GM19324 (cell line): Measurements from ENCODE around the gene UGGT1.

Experiments
- ATAC-seq: cut with Tn5 transposase; IDR thresholded peaks from one replicate; pipeline ENCODE4 v1.9.1; 2021; ENCODE audit warnings: mild to moderate bottlenecking, moderate library complexity; ENCODE audit not compliant: unreplicated experiment, low FRiP score

UGGT1 gene

DNA sequence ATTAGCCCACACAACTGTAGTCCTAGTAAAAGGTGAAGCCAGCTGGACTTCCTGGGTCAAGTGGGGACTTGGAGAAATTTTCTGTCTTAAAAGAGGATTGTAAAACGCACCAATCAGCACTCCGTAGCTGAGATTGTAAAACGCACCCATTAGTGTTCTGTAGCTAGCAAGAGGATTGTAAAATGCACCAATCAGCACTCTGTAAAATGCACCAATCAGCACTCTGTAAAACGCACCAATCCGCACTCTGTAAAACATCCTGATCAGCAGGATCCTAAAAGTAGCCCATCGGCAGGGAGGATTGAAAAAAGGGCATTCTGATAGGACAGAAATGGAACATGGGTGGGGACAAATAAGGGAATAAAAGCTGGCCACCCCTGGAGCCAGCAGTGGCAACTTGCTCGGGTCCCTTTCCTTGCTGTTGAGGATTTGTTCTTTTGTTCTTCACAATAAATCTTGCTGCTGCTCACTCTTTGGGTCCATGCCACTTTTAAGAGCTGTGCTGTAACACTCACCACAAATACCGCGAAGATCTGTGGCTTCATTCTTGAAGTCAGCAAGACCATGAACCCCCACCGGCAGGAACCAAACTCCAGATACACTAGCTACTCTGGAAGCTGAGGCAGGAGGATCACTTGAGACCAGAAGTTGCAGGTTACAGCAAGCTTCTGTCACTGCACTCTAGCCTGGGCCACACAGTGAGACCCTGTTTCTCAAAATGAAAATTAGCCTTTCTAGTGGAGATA lies 125.1 kb downstream of the UGGT1 start:
- ATAC-seq: no peak

GRCh38 chr2:128217671-128218070 lies 126.7 kb downstream of the UGGT1 start:
- ATAC-seq: no peak

- no peak for ATAC-seq
Measured at GRCh38 chr2:128219891-128220290, 128.9 kb downstream of the UGGT1 start.

- ATAC-seq: no peak
Measured at GRCh38 chr2:128227862-128228261, 136.9 kb downstream of the UGGT1 start.

GRCh38 chr2:128228894-128229293 lies 137.9 kb downstream of the UGGT1 start:
- no peak for ATAC-seq

DNA sequence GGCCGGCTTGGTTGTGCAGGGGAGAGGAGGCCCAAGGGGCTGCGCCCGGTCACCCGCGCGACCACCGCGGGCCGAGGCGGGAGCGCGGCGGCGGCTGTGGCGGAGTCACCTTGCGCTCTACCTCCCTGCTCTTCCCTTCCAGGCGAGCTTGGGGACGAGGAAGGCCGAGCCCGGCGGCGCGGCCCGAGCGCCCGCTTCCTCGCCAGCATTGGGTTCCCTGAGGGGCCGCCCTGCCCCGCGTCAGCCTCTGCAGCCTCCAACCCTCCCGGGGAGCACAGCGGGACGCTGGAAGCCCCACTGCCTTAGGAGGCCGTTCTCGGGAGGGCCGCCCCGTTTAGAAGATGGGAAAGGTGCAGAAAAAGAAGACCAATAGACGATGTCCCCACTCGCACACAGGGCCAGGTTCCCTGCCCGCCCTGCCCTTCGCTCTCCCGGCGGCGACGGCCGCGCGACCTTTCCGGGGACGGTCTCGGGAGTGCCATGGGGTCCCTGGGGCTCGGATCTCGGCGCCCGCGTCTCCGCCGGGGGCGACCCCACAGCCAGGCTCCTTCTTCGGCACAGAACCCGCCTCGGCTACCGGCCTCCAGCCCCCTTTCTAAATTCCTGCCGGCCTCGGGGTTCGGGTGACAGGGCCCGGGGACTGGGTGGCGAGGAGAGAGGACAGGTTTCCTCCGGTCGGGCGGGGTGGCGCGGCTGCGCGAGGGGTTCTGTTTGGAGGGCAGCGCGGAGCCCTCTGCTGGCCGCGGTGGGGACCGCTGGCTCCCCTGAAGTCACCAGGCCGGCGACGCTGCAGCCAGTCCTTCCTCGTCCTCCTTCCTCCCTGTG lies 142.2 kb downstream of the UGGT1 start:
- peak; percentile 97 for ATAC-seq

GRCh38 chr2:128233790-128234395 lies 142.9 kb downstream of the UGGT1 start:
- peak; percentile 11 for ATAC-seq

- ATAC-seq: no peak
Measured at GRCh38 chr2:128234613-128235012, 143.6 kb downstream of the UGGT1 start.

- ATAC-seq: no peak
Measured at GRCh38 chr2:128235581-128235980, 144.6 kb downstream of the UGGT1 start.

GRCh38 chr2:128236491-128237035 lies 145.6 kb downstream of the UGGT1 start:
- no peak for ATAC-seq

DNA sequence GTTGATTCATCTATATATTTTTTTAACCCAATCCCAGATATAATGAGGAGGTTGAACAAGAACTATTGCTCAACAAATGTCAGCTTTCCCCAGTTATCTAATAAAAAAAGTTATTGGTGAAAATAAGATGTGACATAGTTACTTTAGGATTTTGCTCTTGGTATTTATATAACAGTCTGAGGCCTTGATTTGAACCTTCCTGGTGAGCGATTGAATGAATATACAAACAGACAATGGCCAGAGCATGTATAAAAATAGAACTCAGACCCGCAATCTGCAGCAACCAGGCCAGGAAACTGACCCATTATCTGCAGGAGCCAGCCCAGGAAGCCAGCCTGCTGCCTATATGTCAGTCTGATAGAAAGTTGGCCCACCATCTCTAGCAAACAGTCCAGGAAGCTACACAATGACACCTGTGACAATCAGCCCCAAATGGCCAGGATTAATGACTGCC lies 146.1 kb downstream of the UGGT1 start:
- no peak for ATAC-seq

GRCh38 chr2:128237911-128238697 lies 147.1 kb downstream of the UGGT1 start:
- no peak for ATAC-seq

DNA sequence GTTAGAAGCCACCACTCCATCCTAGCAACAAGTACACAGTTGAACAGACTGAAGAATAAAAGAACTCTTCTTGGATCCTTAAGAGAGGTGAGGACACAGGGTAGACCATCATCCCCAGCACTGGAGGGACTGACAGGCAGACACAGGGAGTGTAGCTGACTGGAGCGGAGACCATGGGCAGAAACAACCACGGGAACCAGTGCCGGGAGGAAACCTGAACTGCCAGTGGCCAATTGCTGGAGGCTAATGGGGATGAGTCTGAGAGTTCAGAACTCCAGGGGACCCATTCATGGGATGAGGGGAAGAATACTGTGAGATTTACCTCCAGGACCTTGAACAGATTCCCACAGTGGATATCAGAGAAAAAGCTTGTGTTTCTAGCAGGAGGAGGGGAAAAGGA lies 150.9 kb downstream of the UGGT1 start:
- no peak for ATAC-seq
